Chondrocyte (in vitro differentiated cells): ENCODE measurements around the gene SCG2. TPM values are rescaled to one million over a fixed set of nuclear protein-coding genes. Genes with fewer than 3 reads are reported as not detected.

ENCODE experiments used
- DNase-seq: peaks from one replicate; pipeline ENCODE4 v3.0.0; 2021; ENCODE audit warnings: mixed read lengths, low spot score
- H3K27ac Mint-ChIP-seq: one replicate; pipeline ENCODE4 v1.8.0; 2021; ENCODE audit warnings: mild to moderate bottlenecking, moderate library complexity, mixed read lengths; ENCODE audit not compliant: unreplicated experiment
- H3K27me3 Mint-ChIP-seq: 2 replicates; pipeline ENCODE4 v1.8.0; 2021; ENCODE audit warnings: low read depth, mixed read lengths
- H3K36me3 Mint-ChIP-seq: 2 replicates; pipeline ENCODE4 v1.8.0; 2021; ENCODE audit warnings: low read depth, mixed read lengths
- H3K4me1 Mint-ChIP-seq: 2 replicates; pipeline ENCODE4 v1.8.0; 2021; ENCODE audit warnings: low read depth, mild to moderate bottlenecking, mixed read lengths
- H3K4me3 Mint-ChIP-seq: one replicate; pipeline ENCODE4 v1.8.0; 2021; ENCODE audit warnings: mild to moderate bottlenecking, moderate library complexity, mixed read lengths; ENCODE audit not compliant: unreplicated experiment
- H3K9me3 Mint-ChIP-seq: 2 replicates; pipeline ENCODE4 v1.8.0; 2021; ENCODE audit warnings: low read depth, mixed read lengths
- total RNA-seq: library from RNA; stranded (reverse); gene quantifications from 3 replicates; pipeline ENCODE4 v1.2.1, GENCODE V29; 2021
- TF ChIP-seq, protein P1 (sequence below): fragments of 200-600 bp; sonication (generic); IDR thresholded peaks from 2 replicates; pipeline ENCODE4 v1.5.0; 2021; ENCODE audit warnings: antibody characterized with exemption, mild to moderate bottlenecking, moderate library complexity

Gene SCG2
- total RNA-seq, 1 donor from 2014 or later = 81.6 TPM

DNA sequence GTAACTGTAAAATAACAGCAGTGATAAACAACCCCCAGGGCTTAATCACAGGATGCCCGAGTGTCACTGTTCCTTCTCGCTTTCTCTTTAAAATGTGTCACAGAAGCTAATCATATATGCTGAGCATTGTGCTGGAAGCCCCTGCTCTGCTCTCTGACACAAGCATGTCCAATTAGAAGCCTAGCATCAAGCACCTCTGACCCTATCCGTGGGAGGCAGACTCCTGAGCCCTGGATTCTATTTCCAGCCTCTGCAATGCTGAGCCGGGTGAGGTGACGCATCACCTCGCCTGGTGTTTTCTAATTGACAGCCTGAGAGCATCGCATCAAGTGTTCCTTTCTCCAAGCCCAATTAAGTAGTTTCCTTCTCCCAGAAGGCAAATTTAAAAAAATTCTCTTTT lies 19.7 kb upstream of the SCG2 start:
- TF ChIP-seq, protein P1, sequence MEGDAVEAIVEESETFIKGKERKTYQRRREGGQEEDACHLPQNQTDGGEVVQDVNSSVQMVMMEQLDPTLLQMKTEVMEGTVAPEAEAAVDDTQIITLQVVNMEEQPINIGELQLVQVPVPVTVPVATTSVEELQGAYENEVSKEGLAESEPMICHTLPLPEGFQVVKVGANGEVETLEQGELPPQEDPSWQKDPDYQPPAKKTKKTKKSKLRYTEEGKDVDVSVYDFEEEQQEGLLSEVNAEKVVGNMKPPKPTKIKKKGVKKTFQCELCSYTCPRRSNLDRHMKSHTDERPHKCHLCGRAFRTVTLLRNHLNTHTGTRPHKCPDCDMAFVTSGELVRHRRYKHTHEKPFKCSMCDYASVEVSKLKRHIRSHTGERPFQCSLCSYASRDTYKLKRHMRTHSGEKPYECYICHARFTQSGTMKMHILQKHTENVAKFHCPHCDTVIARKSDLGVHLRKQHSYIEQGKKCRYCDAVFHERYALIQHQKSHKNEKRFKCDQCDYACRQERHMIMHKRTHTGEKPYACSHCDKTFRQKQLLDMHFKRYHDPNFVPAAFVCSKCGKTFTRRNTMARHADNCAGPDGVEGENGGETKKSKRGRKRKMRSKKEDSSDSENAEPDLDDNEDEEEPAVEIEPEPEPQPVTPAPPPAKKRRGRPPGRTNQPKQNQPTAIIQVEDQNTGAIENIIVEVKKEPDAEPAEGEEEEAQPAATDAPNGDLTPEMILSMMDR = no peak
- no peaks in the 10 kb centered on the region for H3K27me3 Mint-ChIP-seq

DNA sequence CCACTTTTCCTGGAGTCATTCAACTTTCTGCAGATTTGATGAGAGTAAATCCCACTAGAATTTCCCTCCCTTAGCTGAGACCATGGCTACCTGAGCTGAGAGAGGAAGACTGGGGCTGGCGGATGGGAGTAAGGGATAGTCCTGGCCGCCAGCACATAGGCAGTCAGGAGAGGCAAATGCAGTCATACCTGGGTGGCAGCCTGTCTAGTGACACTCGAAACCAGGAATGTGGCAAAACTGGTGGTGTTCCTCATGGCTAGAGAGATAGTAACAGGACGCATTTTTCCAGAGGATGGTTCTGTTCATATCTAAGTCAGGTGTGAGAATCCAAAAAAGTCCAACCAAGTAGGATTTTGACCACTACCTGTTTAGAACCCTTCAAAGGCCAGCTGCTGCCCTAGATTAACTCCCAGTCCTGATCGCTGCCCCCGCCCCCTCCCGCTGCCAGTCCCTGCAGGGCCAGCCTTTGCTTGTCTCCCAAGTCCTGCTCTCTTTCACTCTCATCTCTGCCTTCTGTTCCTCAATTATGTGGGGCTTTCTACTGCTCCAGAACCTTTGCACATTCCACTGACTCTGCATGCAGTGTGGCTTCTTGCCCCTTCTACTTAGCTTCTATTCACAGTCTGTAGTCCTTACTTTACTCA lies 17.4 kb upstream of the SCG2 start:
- DNase-seq = no peak
- Mint-ChIP-seq H3K36me3 (no peaks in the 10 kb centered on the region), H3K4me3 (no peak overlapping the region), H3K9me3 (no peaks in the 10 kb centered on the region), H3K27me3 (no peaks in the 10 kb centered on the region), H3K27ac (no peak overlapping the region), H3K4me1 (peaks cover 5% of the 10 kb centered on the region)
- TF ChIP-seq, protein P1 = no peak

More for the DNA sequence above, 19.7 kb upstream of the SCG2 start:
- DNase-seq = no peak
- H3K4me1 Mint-ChIP-seq = peaks cover 17% of the 10 kb centered on the region
- H3K27ac Mint-ChIP-seq = no peak overlapping the region
- H3K4me3 Mint-ChIP-seq = no peak overlapping the region
- H3K9me3 Mint-ChIP-seq = no peaks in the 10 kb centered on the region
- no peaks in the 10 kb centered on the region for H3K36me3 Mint-ChIP-seq

DNA sequence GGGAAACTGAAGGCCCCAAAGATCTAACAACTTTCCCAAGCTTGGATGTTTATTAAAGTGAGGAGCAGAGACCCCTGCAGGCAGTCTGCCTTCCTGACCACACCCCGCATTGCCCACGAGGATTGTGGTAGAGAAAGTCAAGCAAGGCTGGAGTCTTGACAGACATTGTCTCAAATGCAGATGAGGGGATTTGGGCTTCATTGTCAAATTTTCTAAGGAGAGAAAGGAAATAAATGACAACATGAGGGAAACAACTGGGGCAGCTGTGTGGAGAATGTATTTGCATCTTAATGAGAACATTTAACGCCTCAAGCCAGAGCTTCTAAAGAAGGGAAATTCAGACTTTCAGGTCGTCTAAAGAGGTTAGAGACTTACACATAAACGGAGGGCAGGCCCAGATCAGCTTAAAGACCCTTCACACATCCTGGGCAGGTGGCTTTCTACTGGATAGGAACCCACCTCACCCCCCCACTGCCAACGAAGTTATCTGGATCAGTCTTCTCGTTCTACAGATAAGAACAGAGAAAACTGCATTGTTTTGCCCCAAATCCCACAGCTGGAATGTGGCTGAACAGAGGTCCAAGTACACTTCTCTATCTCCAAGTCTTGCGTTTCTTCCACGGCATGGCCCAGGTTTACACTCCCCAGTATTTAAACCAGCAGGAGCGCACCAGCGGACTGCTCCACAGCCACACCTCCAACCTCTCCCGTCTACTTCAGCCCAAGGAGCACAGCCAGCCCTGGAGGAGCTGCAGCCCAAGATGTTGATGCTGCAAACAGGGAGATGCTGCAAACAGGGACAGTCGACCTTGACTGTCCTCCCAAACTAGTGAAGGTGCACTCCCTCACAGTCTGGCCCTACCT lies 16.2 kb upstream of the SCG2 start:
- peaks cover 15% of the 10 kb centered on the region for H3K4me1 Mint-ChIP-seq
- H3K27me3 Mint-ChIP-seq = no peaks in the 10 kb centered on the region
- H3K9me3 Mint-ChIP-seq = no peaks in the 10 kb centered on the region
- H3K4me3 Mint-ChIP-seq = no peak overlapping the region
- H3K36me3 Mint-ChIP-seq = no peaks in the 10 kb centered on the region
- no peak for DNase-seq
- TF ChIP-seq, protein P1 = peak; percentile 34
- H3K27ac Mint-ChIP-seq = no peak overlapping the region

DNA sequence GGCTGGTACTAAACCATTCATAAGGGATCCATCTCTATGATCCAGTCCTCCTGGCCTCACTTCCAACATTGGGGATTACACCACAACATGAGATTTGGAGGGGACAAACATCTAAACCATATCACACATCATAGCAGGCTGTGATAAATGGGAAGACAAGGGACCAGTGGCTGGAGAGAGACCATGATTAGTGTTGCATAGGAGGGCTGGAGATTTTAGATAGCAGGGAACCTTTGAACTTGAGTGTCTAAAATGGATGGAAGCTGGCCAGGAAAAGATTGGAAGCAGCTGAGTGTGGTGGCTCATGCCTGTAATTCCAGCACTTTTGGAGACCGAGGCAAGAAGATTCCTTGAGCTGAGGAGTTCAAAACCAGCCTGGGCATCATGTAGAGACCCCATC lies 12.4 kb upstream of the SCG2 start:
- no peak for DNase-seq
- peaks cover 24% of the 10 kb centered on the region for H3K4me1 Mint-ChIP-seq
- no peaks in the 10 kb centered on the region for H3K9me3 Mint-ChIP-seq
- H3K27me3 Mint-ChIP-seq = no peaks in the 10 kb centered on the region
- no peaks in the 10 kb centered on the region for H3K36me3 Mint-ChIP-seq
- no peak overlapping the region for H3K27ac Mint-ChIP-seq
- H3K4me3 Mint-ChIP-seq = no peak overlapping the region
- TF ChIP-seq, protein P1 = no peak

DNA sequence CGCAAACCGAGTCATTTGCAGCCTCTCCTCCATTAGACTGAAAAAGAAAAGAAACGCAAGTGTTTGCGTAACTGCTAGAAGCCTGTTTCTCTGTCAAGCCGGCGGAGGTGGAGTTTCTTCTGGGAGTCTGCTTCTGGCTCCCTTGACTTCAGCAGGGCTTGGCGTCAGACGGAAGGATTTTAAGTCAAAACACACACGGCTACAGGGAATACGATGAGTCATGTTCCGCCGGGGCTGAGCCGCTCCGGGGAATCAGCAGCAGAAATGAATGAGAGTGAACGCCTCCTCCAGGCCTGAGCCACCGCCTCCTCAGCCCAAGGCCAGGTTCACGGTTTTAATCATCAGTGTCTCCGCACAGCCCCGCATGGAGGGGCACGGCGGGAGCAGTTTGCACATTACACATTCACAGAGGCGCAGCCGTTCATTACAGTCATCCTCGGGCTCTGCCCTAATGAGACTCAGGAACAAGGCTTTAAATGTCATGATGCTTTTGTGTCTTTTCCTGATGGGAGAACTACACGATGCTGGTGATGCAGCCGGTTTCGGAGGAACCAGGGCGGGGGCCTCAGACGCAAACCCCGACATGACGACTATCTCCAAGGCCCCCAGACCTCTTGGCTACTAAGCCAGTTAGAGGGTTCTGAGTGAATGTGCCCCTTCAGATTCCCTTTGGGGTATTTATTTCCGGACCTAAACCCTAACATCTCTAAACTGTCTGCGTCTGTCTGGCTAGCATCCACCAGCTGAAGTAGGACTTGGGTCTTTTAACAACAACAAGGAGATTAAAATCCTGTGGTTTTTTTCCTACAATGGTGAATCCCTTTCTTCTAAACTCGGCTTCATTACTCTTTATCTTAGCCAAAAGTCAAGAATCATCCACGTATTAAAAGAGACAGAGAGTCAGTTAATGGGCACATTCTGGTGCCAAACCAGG lies 11.1 kb upstream of the SCG2 start:
- Mint-ChIP-seq H3K9me3 (no peaks in the 10 kb centered on the region), H3K4me3 (peak overlapping the region; percentile 68), H3K27ac (peak overlapping the region; percentile 94), H3K36me3 (no peaks in the 10 kb centered on the region), H3K4me1 (peaks cover 24% of the 10 kb centered on the region), H3K27me3 (no peaks in the 10 kb centered on the region)
- TF ChIP-seq, protein P1 = peak; percentile 58
- DNase-seq = peak; percentile 95
